Measurements from ENCODE around the gene CELSR3. TPM values are rescaled to one million over a fixed set of nuclear protein-coding genes. Genes with fewer than 3 reads are reported as not detected.
A peak's percentile ranks its signal among the peaks of the same experiment; 100 is the strongest.

Gene CELSR3
- total and polyA plus RNA-seq, 8 donors: 0.51 to 13.9 (median 1.4) TPM

GRCh38 chr3:48656061-48656840 is 6.4 kb downstream of the CELSR3 start:
- intact Hi-C loops (cut with DNase I): no loop called here
- Histone ChIP-seq H3K9me3 (no peaks in the 10 kb centered on the region), H3K4me3 (peak overlapping the region; percentile 42 to 59 (median 52)), H3K27me3 (peaks cover 0 to 4% (median 0%) of the 10 kb centered on the region in 4 donors), H3K4me1 (peaks cover 0 to 3% (median 0%) of the 10 kb centered on the region in 3 donors), H3K27ac (peak overlapping the region; percentile 3 to 70 (median 50)), H3K36me3 (no peaks in the 10 kb centered on the region)
- TF ChIP-seq CTCF (IDR thresholded peaks at IDR 0.05): peak; percentile 59 to 72 (median 66)
- WGBS, 2 donors: 2 to 4% methylated on average over 63 to 94 of the region's 94 CpGs
- FAIRE-seq (no peak), ATAC-seq (peak; percentile 90 to 94 (median 93)), DNase-seq (peak; percentile 79 to 93 (median 88))

GRCh38 chr3:48655606-48656005 is 7.1 kb downstream of the CELSR3 start:
- DNase-seq (peak in 1 of 6 donors; percentile 65), FAIRE-seq (no peak), ATAC-seq (peak in 3 of 4 donors; percentile 3 to 6 (median 3))
- H3K4me1 ChIP-seq: no peaks in the 10 kb centered on the region
- H3K36me3 ChIP-seq: no peaks in the 10 kb centered on the region
- no peaks in the 10 kb centered on the region for H3K27me3 ChIP-seq
- H3K9me3 ChIP-seq: no peaks in the 10 kb centered on the region
- H3K27ac ChIP-seq: peak overlapping the region; percentile 3 to 70 (median 50)
- TF ChIP-seq CTCF (IDR thresholded peaks at IDR 0.05): no peak
- intact Hi-C loops (cut with DNase I): no loop called here
- H3K4me3 ChIP-seq: peak overlapping the region; percentile 42 to 59 (median 52)
- 14 to 19% methylated on average over 30 of the region's 30 CpGs for WGBS, 2 donors

GRCh38 chr3:48655063-48655462 is 7.6 kb downstream of the CELSR3 start:
- ATAC-seq (no peak), FAIRE-seq (no peak), DNase-seq (peak in 1 of 6 donors; percentile 64)
- TF ChIP-seq CTCF (IDR thresholded peaks at IDR 0.05): no peak
- no peaks in the 10 kb centered on the region for H3K27me3 ChIP-seq
- no peaks in the 10 kb centered on the region for H3K4me1 ChIP-seq
- 92 to 95% methylated on average over 12 of the region's 12 CpGs for WGBS, 2 donors
- no peak overlapping the region for H3K4me3 ChIP-seq
- no peaks in the 10 kb centered on the region for H3K36me3 ChIP-seq
- no peaks in the 10 kb centered on the region for H3K9me3 ChIP-seq
- no peak overlapping the region for H3K27ac ChIP-seq
- intact Hi-C loops (cut with DNase I): no loop called here

- Histone ChIP-seq H3K36me3 (no peaks in the 10 kb centered on the region), H3K4me3 (no peak overlapping the region), H3K4me1 (no peaks in the 10 kb centered on the region), H3K27ac (no peak overlapping the region), H3K27me3 (no peaks in the 10 kb centered on the region), H3K9me3 (no peaks in the 10 kb centered on the region)
- no peak for TF ChIP-seq CTCF (IDR thresholded peaks at IDR 0.05)
- 88 to 92% methylated on average over 15 of the region's 15 CpGs for WGBS, 2 donors
- FAIRE-seq (no peak), ATAC-seq (no peak), DNase-seq (peak in 1 of 6 donors; percentile 66)
- intact Hi-C loops (cut with DNase I): no loop called here
Observed at GRCh38 chr3:48652923-48653715, 9.6 kb downstream of the CELSR3 start.
